ENCODE results near the gene BICDL2.

Gene BICDL2

DNA sequence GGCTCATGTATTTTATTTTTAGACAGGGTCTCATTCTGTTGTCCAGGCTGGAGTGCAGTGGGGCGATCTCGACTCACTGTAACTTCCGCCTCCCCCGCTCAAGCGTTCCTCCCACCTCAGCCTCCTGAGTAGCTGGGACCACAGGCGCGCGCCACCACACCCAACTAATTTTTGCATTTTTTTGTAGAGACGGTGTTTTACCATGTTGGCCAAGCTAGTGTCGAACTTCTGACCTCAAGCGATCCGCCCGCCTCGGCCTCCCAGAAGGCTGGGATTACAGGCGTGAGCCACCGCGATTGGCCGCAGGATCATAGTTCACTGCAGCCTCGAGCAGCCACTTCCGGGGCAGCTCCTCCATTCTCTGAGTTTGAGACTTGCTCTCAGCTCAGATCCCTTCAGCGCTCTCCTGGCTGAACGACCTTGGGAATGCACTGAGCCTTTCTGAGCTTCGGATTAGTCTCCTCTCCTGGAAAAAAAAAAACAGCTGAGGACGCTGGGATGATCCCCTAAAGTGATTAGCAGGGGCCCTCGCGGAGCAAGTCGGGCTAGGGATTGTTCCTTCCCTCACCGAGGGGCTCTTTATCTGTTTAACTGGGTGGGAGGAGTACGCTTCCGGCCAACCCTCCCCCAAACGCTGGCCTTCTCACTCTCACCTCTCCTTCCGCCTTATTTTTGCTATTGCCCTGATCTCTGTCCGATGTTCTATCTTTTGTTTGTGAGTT is 55.4 kb downstream of the BICDL2 start:
- DNase-seq, result no peak

GRCh38 chr16:2980227-2981176 is 56.2 kb downstream of the BICDL2 start, which contains the start of gene PKMYT1:
TSS of gene PKMYT1 (minus strand) at chr16:2980446. CDS start at chr16:2979657, 789 bp downstream.
- peak; percentile 94 to 95 for DNase-seq

GRCh38 chr16:2979669-2980226 is 57.0 kb downstream of the BICDL2 start:
- no peak for DNase-seq
